Activated naive CD4-positive, alpha-beta T cell (primary cell): ENCODE results near the gene CCNF.
A peak's percentile ranks its signal among the peaks of the same experiment; 100 is the strongest.
"Not testable (repeated sequence)": the region's sequence is repeated elsewhere in the genome, so short reads cannot be mapped to it uniquely, and the experiment has no call there.

Experiments used
- DNase-seq, 4 experiments: peaks; one replicate each; lab custom pipeline; 2025; lab: John Stamatoyannopoulos, UW

The CCNF gene

DNA sequence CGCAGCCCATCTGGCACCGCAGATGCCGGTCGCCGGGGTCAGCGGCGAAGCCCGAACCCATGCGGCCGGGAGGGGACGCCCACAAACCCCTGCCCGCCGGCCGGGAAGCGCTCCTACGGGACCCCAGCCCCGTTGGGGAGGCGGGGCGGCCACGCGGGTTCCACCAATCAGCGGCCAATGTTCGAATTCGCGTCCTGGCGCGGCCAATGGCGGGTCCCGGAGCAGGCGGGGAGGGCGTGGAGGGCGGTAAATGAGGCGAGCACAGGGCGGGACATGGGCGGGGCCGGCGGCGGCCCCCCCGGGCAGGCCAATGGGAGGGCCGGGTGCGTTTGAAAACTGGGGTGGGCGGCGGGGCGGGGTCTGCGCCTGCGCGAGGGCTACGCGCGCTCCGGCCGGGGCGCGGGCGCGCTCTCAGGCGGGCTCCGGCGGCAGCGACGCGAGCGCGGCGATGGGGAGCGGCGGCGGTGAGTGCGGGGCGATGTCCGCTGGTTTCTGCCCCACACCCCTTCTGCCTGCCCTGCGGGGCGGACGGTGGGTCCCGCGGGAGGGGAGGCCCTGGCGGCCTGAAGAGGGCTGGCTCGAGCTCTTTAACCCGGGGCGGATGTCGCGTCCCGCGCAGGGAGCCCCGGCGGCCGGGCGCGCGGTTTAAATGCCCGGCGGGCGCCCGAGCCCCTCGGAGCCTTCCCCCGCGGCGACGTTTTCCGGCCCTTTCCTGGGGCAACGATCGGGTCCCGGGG is at the start of gene CCNF:
CCNF (plus strand) TSS at position 414 of the 737 bp plus-strand sequence; CDS start at position 449, 35 bp downstream.
- DNase-seq = peak; percentile 92 to 98 (median 95)

DNA sequence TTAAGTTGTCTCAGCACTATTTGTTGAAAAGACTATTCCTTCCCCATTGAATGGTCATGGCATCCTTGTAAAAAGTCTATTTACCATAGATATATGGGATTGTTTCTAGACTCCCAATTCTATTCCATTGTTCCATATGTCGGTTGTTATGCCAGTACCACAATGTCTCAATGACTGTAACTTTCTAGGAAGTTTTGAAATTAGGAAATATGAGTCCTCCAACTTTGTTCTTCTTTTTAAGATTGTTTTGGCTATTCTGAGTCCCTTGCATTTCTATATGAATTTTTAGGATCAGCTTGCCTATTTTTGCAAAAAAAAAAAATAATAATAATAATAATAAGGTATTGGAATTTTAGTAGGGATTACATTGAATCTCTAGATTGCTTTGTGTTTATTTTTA is 45.7 kb upstream of the CCNF start:
- DNase-seq = no peak

DNA sequence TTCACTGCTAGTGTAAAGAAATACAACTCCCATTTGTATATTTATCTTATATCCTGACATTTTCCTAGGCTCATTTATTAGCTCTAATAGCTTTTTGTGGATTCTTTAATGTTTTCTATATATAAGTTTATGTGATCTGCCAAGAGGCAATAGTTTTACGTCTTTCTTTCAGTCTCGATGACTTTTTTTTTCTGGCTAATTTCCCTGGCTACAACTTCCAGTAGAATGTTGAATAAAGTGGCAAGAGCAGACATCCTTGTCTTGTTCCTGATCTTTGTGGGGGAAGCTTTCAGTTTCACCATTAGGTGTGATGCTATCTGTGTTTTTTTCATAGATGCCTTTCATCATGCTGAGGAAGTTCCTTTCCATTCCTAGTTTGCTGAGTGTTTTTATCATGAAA is 44.8 kb upstream of the CCNF start:
- DNase-seq = no peak

- no peak for DNase-seq
Observed at GRCh38 chr16:2385190-2385836, 43.9 kb upstream of the CCNF start.

GRCh38 chr16:2385982-2386381 is 43.3 kb upstream of the CCNF start:
- not testable (repeated sequence) for DNase-seq

GRCh38 chr16:2386990-2387389 is 42.3 kb upstream of the CCNF start:
- no peak for DNase-seq

DNA sequence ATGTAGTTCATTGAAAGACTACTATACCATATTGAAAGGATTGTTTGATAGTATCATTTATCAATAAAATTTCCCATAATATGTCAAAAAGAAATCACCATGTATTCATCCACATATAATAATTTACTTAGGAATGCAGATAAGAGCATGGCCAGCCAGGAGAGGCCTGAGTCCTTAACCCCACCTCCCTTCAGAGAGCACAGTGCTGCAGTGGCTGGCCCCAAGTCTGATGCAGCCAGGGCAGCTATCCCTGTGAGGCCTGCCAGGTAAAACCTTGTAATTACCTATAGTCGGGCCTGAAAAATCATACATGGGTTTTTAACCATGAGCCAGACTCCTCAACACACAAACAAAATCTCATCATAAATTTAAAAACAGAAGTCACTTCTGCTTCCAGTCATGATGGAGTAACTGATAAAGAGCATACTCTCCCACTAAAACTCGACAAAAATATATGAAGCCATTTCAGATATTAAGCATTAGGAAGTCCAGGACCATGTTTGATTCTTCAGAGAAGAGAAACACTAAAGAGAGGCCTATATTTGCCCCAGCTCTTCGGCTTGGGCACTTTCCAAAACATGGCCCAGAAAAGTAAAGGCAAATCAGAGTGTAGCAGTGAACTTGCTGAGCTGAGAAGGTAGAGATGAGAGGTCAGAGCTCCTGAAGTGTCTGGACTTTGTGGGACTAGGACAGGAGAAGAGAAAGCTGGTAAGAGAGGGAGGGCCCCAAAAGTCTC is 40.9 kb upstream of the CCNF start:
- DNase-seq = no peak

DNA sequence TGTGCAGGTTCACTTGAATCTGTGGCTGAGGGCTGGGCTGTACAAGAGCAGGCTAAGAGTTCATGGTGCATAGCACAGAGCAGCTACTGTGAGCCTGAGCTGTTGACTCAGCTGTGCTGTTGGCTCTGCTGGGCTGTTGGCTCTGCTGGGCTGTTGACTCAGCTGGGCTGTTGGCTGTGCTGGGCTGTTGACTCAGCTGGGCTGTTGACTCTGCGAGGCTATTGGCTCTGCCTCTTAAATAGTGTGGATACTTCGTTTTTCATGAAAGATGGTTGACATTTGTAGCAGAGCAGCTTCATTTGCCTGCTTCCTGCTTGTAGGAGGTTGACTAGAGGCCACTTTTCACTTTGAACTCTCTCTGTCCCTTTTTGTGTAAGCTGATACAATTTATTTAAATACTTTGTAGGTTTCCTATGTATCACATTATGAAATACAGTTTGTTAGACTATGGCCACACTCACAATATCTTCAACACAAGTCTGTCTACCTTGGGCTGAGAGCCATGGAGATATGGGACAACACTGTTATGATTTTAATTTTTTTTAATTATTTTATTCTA is 40.3 kb upstream of the CCNF start:
- no peak for DNase-seq

GRCh38 chr16:2392025-2392424 is 37.2 kb upstream of the CCNF start:
- DNase-seq = no peak

- DNase-seq = no peak
Observed at GRCh38 chr16:2398520-2398919, 30.7 kb upstream of the CCNF start.

DNA sequence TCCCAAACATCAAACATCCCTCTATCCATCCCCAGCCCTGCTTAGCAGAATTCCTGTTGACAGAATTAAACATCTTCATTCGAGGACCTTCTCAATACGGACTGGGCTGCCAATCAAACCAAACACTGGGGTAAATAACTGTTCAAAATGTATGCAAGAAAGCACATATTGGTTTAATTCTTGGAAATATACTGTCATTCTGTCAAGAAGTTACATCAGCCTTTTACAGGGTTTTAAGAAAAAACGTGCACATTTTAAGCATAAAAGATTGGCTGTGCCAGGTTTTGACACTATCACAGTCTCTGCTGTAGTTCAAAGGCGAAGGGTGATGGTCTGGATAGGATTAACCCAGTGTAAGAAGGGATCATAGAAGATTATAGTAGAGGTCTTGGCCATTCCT is 25.1 kb upstream of the CCNF start:
- no peak for DNase-seq

DNA sequence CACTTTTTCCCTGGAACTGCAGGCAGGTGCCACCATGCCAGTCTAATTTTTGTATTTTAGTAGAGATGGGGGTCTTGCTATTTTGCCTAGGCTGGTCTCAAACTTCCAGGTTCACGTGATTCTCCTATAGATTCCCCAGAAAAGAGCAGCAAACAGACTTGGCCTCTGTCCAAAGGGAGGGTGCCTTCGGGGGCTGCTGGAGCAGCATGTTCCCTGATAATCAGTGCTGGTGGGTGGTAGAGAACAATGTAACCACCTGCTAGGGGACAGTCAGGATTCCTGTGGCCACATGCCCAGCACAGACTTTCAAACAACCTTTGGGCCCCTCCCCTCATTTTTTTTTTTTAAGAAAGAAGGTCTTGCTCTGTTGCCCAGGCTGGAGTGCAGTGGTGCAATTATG is 14.2 kb upstream of the CCNF start:
- DNase-seq = no peak

DNA sequence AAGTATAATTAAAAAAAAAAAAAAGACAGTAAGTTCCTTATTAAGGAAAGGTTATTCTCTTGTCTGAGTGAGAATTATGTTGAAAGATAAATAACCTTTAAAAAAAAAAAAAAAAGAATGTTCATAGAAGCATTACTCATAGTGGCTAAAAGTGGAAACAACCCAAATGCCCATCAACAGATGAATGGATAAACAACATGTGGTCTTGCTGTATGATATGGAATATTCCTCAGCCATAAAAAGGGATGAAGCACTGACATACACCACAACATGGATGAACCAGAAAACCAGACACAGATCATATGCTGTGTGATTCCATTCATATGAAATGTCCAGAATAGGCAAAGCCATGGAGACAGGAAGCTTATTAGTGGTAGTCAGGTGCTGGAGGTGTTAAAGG is 9.2 kb upstream of the CCNF start:
- DNase-seq = no peak

DNA sequence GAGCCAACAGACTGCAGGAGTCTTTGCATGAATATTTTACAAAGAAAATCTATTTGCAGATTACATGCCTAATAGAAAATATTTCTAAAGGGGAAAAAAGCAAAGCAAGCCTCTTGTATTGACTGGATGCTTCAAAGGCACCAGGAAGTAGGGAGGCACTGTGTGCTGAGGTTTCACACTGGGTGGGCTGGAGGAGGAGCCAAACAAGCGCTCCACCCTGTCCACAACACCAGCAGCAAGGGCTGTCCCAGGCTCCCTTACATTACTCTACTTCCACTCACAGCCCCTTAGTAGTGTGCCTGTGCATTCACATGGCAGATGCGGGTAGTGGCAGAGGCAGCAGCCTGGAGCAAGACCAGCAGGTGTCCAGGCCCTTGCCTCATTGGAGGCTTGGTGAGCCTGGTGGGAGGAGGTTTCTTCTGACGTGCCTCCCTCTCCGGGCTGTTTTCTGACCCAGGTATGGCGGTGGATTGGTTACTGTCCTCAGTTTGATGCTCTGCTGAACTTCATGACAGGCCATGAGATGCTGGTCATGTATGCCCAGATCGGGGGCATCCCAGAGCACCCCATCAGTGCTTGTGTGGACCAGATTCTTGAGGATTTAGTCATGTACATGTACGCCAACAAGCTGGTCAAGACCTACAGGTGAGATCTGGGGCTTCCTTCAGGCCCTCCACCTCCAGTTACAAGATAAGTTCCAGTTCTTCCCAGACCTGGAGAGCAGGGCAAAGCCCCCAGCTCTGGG is 7.0 kb upstream of the CCNF start:
- no peak for DNase-seq

DNA sequence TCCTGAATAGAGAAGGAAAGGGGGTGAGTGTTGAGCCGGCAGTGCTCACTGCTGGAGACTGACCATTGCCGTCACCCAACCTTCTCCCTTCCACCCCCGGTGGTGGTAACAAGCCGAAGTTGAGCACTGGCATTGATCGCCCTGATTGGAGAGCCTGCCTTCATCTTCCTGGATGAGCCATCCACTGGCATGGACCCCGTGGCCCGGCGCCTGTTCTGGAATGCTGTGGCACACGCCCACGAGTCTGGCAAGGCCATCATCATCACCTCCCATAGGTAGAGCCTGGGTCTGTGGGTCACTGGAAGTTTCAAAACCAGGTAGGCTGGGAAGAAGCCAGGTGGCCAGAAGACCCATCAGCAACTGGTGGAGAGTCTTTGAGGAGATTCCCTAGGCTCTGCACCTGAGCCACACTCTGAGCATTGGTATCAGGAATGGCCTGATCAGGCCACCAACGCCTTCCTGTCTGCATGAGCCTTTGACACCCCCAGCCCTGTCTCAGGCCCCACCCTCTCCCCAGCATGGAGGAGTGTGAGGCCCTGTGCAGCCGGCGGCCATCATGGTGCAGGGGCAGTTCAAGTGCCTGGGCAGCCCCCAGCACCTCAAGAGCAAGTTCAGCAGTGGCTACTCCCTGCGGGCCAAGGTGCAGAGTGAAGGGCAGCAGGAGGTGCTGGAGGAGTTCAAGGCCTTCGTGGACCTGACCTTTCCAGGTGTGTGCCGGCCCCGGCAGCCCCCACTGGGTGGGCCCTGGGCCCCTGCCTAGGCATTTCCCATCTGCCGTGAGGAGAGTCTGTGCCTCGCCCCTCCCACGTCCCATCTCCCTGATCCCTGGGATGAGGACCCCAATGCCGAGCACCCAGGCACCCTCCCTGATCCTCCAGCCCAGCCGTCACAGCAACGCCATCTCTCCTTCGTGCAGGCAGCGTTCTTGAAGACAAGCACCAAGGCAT is 4.9 kb upstream of the CCNF start:
- no peak for DNase-seq

DNA sequence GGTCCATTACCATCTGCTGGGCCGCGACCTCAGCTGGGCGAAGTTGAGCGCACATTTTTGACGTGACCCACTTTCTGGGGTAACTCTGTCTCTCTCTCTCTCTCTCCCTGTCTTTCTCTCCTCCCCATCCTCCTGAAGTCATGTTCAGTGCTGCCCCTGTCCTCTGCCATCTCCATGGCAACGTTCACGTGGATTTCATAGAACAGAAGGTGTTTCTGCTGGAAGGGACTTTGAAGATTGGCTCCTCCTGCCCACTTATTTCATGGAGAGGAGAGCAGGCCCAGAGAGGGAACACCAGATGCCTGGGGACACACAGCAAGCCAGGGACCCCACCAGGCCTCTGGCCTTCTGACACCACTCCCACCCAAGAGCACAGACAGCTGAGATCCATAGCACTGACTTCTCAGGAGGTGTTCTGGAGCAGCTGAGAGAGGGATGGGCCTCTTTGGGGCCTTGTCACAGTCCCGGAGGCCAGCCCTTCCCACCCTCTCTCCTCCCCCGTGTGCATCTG is 4.2 kb upstream of the CCNF start:
- DNase-seq = no peak

- no peak for DNase-seq
Observed at GRCh38 chr16:2425825-2426430, 3.3 kb upstream of the CCNF start.

DNA sequence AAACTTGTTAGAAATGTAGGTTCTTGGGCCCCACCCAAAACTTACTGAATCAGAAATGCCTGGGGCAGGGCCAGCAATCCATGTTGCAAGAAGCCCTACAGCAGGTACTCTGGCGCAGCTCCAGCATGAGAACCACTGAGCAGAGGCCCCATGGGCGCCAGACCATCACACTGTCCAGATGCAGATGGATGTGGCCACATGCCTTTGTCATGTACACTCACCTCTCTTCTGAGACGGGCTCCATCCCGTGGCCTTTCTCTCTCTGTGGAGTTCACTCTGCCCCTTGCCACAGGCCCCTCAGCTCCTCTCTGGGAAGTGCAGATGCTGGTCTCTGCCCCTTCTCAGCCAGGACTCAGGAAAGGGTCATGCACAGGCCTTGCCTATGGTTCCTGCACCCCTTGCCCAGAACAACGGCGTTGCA is 2.3 kb upstream of the CCNF start:
- no peak for DNase-seq

GRCh38 chr16:2427526-2427925 is 1.7 kb upstream of the CCNF start:
- DNase-seq = no peak
